Fibroblast of skin of right quadriceps (primary cell): ENCODE results near the gene STK16.
"Not testable (repeated sequence)": the region's sequence is repeated elsewhere in the genome, so short reads cannot be mapped to it uniquely, and the experiment has no call there.

Experiments
- DNase-seq: peaks from one replicate; pipeline ENCODE4 v3.0.0-alpha.2; 2013

STK16 gene

GRCh38 chr2:219245148-219245898 is at the start of gene STK16, which contains the start of gene GLB1L:
STK16 (plus strand) TSS chr2:219245479; CDS start chr2:219246000, 521 bp downstream.
GLB1L (minus strand) TSS chr2:219245444; CDS start chr2:219243573, 1,871 bp downstream.
- DNase-seq, result peak; percentile 89

DNA sequence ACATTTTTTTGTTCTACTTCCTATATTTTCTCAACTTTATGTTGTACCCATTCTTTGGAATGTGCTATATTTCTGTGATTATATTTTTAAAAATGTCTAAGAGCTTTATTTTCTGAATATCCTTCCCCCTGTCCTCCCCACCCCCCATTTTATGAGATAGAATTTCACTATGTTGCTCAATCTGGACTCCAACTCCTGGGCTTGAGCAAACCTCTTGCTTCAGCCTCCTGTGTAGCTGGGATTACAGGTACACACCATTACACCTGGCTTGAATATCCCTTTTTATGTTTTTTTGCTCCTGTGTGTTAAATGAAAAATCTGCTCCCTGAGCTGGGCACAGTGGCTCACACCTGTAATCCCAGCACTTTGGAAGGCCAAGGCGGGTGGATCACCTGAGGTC is 47.9 kb upstream of the STK16 start:
- no peak for DNase-seq

GRCh38 chr2:219198974-219199373 is 46.3 kb upstream of the STK16 start:
- no peak for DNase-seq

DNA sequence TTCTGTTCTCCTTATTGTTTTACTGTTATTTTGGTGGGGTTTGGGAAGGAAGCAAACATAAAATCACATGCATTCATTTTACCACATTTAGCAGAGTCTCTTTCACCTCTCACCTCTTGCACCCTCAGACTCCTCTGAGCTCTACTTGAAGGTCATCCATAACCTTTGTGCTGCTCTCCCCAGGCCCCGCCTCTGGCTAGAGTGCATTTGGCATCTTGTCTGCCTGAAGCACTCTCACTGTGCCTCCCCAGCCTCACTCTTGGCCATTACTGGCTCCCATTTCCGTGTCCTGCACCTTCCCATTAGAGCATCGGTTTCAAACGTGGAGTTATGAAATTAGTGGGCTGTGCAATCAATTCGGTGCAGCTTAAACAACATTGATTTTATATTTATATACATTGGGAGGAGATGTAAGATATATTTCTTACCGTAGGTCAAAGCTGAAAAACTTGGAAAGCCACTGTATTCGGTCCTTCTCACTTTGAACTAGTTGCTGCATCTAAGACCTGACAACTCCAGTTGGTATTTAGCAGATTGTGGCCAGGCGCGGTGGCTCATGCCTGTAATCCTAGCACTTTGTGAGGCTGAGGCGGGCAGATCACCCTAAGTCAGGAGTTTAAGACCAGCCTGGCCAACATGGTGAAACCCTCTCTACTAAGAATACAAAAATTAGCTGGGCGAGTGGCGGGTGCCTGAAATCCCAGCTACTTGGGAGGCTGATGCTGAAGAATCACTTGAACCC is 45.6 kb upstream of the STK16 start:
- no peak for DNase-seq

DNA sequence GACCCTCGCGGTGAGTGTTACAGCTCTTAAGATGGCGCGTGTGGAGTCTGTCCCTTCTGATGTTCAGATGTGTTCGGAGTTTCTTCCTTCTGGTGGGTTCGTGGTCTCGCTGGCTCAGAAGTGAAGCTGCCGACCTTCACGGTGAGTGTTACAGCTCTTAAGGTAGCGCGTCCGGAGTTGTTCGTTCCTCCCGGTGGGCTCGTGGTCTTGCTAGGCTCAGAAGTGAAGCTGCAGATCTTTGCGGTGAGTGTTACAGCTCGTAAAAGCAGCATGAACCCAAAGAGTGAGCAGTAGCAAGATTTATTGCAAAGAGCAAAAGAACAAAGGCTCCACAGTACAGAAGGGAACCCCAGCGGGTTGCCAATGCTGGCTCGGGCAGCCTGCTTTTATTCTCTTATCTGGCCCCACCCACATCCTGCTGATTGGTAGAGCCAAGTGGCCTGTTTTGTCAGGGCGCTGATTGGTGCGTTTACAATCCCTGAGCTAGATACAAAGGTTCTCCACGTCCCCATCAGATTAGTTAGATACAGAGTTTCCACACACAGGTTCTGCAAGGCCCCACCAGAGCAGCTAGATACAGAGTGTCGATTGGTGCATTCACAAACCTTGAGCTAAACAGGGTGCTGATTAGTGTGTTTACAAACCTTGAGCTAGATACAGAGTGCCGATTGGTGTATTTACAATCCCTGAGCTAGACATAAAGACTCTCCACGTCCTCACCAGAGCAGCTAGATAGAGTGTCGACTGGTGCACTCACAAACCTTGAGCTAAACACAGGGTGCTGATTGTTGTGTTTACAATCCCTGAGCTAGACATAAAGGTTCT is 44.6 kb upstream of the STK16 start:
- DNase-seq, result not testable (repeated sequence)

- DNase-seq, result not testable (repeated sequence)
These were observed 43.9 kb upstream of the STK16 start for GRCh38 chr2:219201331-219201730.

- DNase-seq, result no peak
These were observed 40.7 kb upstream of the STK16 start for GRCh38 chr2:219204425-219205164.

- no peak for DNase-seq
These were observed 40.1 kb upstream of the STK16 start for GRCh38 chr2:219205165-219205538.

DNA sequence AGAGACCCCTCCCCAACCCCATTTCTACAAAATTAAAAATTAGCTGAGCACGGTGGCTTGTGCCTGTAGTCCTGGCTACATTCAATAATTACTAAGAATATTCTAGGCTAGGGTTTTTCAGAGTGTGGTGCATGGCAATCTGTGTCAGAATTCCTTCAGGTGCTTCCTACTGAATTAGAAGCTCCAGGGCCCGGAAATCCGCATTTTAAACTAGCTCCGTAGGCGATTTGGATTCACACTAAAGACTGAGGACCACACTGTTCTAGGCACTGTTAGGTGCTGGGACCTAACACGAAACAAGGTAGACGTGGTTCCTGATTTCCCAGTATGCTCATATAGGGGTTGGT is 39.3 kb upstream of the STK16 start:
- DNase-seq, result no peak

- peak; percentile 94 for DNase-seq
These were observed 38.7 kb upstream of the STK16 start, which contains the start of gene ZFAND2B for GRCh38 chr2:219206328-219207133. ZFAND2B (plus strand) TSS chr2:219206782; CDS start chr2:219206988, 206 bp downstream.

GRCh38 chr2:219207134-219207883 is 38.0 kb upstream of the STK16 start:
- DNase-seq, result no peak

GRCh38 chr2:219207884-219208740 is 37.2 kb upstream of the STK16 start:
- peak; percentile 25 for DNase-seq

GRCh38 chr2:219209236-219210195 is 35.8 kb upstream of the STK16 start:
- DNase-seq, result no peak

- DNase-seq, result no peak
These were observed 34.9 kb upstream of the STK16 start for GRCh38 chr2:219210196-219210885.

- DNase-seq, result no peak
These were observed 34.4 kb upstream of the STK16 start for GRCh38 chr2:219210886-219211362.

DNA sequence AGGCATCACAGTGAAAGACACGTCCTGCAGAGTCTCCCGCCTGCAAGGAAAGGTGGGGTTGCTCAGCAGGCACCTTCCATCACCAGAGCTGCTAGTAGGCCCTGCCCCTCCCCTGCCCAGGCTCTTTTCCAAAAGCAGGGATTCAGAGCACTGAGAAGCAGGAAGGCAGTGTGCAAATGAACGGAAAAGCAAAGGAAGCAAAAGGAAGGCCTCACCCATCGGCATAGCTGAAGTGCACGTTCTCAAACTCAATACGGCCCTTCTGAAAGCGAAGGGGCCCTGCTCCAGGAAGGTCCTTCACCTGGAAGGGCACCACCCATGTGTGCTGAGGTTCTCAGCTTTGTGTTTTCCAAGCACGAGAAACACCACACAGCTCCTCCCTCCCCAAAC is 32.3 kb upstream of the STK16 start:
- no peak for DNase-seq

GRCh38 chr2:219213486-219214071 is 31.7 kb upstream of the STK16 start:
- no peak for DNase-seq

DNA sequence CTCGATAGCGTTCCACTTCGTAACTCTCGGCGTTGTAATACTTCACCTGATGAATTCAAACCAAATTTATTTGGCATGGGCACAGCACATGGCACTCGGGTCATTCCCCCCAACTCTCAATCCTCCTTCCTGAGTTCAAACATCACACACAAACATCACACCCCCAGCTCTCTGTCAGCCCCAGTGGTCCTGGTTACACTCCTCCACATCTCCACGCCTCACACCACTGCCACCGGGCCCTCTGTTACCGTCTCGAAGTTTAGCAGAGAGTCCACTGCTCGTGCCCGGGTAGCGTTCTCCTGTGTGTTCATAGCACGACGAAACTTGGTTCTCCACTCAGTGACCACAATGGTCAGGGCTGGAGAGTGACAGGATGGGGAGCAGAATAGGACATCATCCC is 31.1 kb upstream of the STK16 start:
- DNase-seq, result no peak
